HepG2 (cell line): ENCODE measurements around the gene ARAP1. TPM values are rescaled to one million over a fixed set of nuclear protein-coding genes. Genes with fewer than 3 reads are reported as not detected.

Experiments used
- ARNT2 ChIP-seq: sonication (generic); formaldehyde crosslinking; IDR thresholded peaks from 2 replicates; pipeline ENCODE4 v1.8.0; 2022; ENCODE audit warnings: mild to moderate bottlenecking, low read depth, missing genetic modification reagents, moderate library complexity
- HOXA5 ChIP-seq: sonication (generic); formaldehyde crosslinking; IDR thresholded peaks from 2 replicates; pipeline ENCODE4 v1.4.0; 2020; ENCODE audit warnings: missing genetic modification reagents
- IKZF1 ChIP-seq: fragments of 450-650 bp; IDR thresholded peaks from 2 replicates; pipeline ENCODE4 v1.7.1; 2016
- KLF12 ChIP-seq: sonication (generic); formaldehyde crosslinking; IDR thresholded peaks from 2 replicates; pipeline ENCODE4 v1.4.0; 2020; ENCODE audit warnings: missing genetic modification reagents, borderline replicate concordance
- NBN ChIP-seq: fragments of 450-650 bp; conservative IDR thresholded peaks from 2 replicates; pipeline ENCODE4 v1.6.1; 2017
- NFIB ChIP-seq: sonication (generic); formaldehyde crosslinking; IDR thresholded peaks from 2 replicates; pipeline ENCODE4 v1.9.0; 2021; ENCODE audit warnings: missing genetic modification reagents, mild to moderate bottlenecking, borderline replicate concordance
- NR1H2 ChIP-seq: sonication (generic); formaldehyde crosslinking; IDR thresholded peaks from 2 replicates; pipeline ENCODE4 v1.8.1; 2022; ENCODE audit warnings: low read depth, missing genetic modification reagents, borderline replicate concordance
- NR2C2 ChIP-seq: sonication (generic); formaldehyde crosslinking; IDR thresholded peaks from 2 replicates; pipeline ENCODE4 v1.4.0; 2020; ENCODE audit warnings: missing genetic modification reagents, mild to moderate bottlenecking, moderate library complexity, borderline replicate concordance
- PCBP1 ChIP-seq: fragments of 200-400 bp; formaldehyde crosslinking; IDR thresholded peaks from 2 replicates; pipeline ENCODE4 v1.6.1; 2017; ENCODE audit warnings: mild to moderate bottlenecking, low read depth, low read length, borderline replicate concordance
- SMC3 ChIP-seq: IDR thresholded peaks from 2 replicates; pipeline ENCODE4 v1.6.1; 2011; ENCODE audit warnings: low read length, improper control_type of control experiment
- THYN1 ChIP-seq: sonication (generic); formaldehyde crosslinking; IDR thresholded peaks from 2 replicates; pipeline ENCODE4 v1.8.1; 2023; ENCODE audit warnings: low read depth, mild to moderate bottlenecking, moderate library complexity, missing genetic modification reagents, borderline replicate concordance
- ZFP90 ChIP-seq: sonication (generic); formaldehyde crosslinking; IDR thresholded peaks from 2 replicates; pipeline ENCODE4 v1.8.0; 2022; ENCODE audit warnings: missing genetic modification reagents, mild to moderate bottlenecking, inconsistent platforms, borderline replicate concordance
- ZNF672 ChIP-seq: sonication (generic); formaldehyde crosslinking; IDR thresholded peaks from 2 replicates; pipeline ENCODE4 v1.8.1; 2022; ENCODE audit warnings: missing genetic modification reagents
- ZNF772 ChIP-seq: sonication (generic); formaldehyde crosslinking; IDR thresholded peaks from 2 replicates; pipeline ENCODE4 v1.5.0; 2020; ENCODE audit warnings: mild to moderate bottlenecking, missing genetic modification reagents
- polyA plus RNA-seq, 8 experiments: library from polyadenylated mRNA; depleted of rRNA in 3 of 8; stranded (reverse) in 7 of 8; unstranded in 1 of 8; fragments of >200 nt; fragmentation: Illumina TruSeq in 4 of 8; extraction: Trizol in 4 of 8; gene quantifications; 2 replicates each; pipeline versions ENCODE4 v1.2.1 to v1.2.3, GENCODE V29; 2011 to 2016; ENCODE audit warnings: low read depth in 4 of 8, missing spikeins in 1 of 8, mixed read lengths in 1 of 8; ENCODE audit not compliant: insufficient read depth in 1 of 8
- total RNA-seq, 5 experiments: library from RNA; depleted of rRNA; stranded (reverse); fragments of >200 nt; fragmentation: Illumina TruSeq; extraction: Trizol; gene quantifications; 2 replicates each; pipeline ENCODE4 v1.2.3, GENCODE V29; 2016; ENCODE audit warnings: low read depth in 1 of 5
- TF ChIP-seq, protein P1 (sequence below): IDR thresholded peaks from 2 replicates; pipeline ENCODE4 v1.6.1; 2016; ENCODE audit warnings: low read depth, missing genetic modification reagents, missing compliant biosample characterization
- TF ChIP-seq, protein P2 (sequence below): sonication (generic); formaldehyde crosslinking; IDR thresholded peaks from 2 replicates; pipeline ENCODE4 v1.4.0; 2020; ENCODE audit warnings: low read depth, mild to moderate bottlenecking, missing genetic modification reagents
- TF ChIP-seq, protein P3 (sequence below): sonication (generic); formaldehyde crosslinking; IDR thresholded peaks from 2 replicates; pipeline ENCODE4 v1.4.0; 2020; ENCODE audit warnings: missing genetic modification reagents
- TF ChIP-seq, protein P4 (sequence below): IDR thresholded peaks from 2 replicates; pipeline ENCODE4 v1.6.1; 2016; ENCODE audit warnings: low read depth

The ARAP1 gene
- total and polyA plus RNA-seq, 2 of the 13 experiments (the other 11 are each of a cell fraction or from before 2014, with no cell fraction given): 43.2 to 55.5 TPM

DNA sequence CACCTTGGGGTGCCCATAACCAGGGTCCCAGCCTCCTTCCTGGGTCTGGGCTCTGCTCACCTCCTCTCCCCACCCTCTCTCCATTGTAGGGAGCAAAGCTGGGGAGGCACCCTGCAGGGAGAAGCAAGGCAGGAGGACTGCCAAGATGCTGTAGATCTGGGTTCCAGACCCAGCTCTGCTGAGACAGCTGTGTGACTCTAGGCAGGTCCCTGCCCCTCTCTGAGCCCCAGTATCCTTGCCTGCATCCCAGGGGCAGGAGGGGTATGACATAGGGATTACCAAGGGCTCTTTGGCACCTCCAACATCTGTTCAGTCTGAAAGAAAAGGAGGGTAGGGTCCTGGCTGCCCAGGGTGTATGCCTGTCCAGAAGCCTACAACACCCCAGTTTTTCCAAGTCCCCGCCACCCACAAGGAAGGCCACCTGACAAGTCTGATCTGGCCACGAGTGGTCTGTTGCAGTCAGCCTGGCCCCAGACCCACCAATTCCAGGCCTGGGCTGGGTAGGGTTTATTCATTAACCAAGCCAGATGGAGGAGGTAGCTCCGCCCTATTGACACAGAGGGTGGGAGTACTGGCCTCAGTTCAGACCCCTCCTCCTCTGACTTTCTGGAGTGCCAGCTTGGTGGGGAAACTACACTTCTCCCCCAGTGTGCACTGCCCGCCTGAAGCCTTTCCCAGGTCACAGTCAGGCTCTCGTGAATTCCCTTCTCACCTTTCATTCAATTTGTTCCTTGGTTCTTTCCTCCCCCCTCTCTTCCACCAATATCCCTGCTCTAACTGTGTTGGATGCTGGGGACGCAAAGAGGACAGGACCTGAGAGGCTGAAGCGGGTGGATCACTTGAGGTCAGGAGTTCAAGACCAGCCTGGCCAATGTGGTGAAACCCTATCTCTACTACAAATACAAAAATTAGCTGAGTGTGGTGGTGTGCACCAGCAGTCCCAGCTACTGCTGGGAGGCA, 26.6 kb upstream of the ARAP1 start (continued):
- TF ChIP-seq ARNT2 (CRISPR knock-in tag): no peak
- TF ChIP-seq, protein P1, sequence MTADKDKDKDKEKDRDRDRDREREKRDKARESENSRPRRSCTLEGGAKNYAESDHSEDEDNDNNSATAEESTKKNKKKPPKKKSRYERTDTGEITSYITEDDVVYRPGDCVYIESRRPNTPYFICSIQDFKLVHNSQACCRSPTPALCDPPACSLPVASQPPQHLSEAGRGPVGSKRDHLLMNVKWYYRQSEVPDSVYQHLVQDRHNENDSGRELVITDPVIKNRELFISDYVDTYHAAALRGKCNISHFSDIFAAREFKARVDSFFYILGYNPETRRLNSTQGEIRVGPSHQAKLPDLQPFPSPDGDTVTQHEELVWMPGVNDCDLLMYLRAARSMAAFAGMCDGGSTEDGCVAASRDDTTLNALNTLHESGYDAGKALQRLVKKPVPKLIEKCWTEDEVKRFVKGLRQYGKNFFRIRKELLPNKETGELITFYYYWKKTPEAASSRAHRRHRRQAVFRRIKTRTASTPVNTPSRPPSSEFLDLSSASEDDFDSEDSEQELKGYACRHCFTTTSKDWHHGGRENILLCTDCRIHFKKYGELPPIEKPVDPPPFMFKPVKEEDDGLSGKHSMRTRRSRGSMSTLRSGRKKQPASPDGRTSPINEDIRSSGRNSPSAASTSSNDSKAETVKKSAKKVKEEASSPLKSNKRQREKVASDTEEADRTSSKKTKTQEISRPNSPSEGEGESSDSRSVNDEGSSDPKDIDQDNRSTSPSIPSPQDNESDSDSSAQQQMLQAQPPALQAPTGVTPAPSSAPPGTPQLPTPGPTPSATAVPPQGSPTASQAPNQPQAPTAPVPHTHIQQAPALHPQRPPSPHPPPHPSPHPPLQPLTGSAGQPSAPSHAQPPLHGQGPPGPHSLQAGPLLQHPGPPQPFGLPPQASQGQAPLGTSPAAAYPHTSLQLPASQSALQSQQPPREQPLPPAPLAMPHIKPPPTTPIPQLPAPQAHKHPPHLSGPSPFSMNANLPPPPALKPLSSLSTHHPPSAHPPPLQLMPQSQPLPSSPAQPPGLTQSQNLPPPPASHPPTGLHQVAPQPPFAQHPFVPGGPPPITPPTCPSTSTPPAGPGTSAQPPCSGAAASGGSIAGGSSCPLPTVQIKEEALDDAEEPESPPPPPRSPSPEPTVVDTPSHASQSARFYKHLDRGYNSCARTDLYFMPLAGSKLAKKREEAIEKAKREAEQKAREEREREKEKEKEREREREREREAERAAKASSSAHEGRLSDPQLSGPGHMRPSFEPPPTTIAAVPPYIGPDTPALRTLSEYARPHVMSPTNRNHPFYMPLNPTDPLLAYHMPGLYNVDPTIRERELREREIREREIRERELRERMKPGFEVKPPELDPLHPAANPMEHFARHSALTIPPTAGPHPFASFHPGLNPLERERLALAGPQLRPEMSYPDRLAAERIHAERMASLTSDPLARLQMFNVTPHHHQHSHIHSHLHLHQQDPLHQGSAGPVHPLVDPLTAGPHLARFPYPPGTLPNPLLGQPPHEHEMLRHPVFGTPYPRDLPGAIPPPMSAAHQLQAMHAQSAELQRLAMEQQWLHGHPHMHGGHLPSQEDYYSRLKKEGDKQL (CRISPR knock-in tag): no peak
- TF ChIP-seq HOXA5: no peak
- TF ChIP-seq NFIB (CRISPR knock-in tag): no peak
- TF ChIP-seq, protein P2, sequence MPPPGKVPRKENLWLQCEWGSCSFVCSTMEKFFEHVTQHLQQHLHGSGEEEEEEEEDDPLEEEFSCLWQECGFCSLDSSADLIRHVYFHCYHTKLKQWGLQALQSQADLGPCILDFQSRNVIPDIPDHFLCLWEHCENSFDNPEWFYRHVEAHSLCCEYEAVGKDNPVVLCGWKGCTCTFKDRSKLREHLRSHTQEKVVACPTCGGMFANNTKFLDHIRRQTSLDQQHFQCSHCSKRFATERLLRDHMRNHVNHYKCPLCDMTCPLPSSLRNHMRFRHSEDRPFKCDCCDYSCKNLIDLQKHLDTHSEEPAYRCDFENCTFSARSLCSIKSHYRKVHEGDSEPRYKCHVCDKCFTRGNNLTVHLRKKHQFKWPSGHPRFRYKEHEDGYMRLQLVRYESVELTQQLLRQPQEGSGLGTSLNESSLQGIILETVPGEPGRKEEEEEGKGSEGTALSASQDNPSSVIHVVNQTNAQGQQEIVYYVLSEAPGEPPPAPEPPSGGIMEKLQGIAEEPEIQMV (CRISPR knock-in tag): no peak; the same call in 1 of the 2 replicates
- no peak for TF ChIP-seq ZNF672 (CRISPR knock-in tag)
- no peak; the same call in 1 of the 2 replicates for TF ChIP-seq KLF12 (CRISPR knock-in tag)
- TF ChIP-seq, protein P3, sequence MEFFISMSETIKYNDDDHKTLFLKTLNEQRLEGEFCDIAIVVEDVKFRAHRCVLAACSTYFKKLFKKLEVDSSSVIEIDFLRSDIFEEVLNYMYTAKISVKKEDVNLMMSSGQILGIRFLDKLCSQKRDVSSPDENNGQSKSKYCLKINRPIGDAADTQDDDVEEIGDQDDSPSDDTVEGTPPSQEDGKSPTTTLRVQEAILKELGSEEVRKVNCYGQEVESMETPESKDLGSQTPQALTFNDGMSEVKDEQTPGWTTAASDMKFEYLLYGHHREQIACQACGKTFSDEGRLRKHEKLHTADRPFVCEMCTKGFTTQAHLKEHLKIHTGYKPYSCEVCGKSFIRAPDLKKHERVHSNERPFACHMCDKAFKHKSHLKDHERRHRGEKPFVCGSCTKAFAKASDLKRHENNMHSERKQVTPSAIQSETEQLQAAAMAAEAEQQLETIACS (CRISPR knock-in tag): no peak
- TF ChIP-seq SMC3: no peak
- no peak for TF ChIP-seq THYN1 (CRISPR knock-in tag)
- TF ChIP-seq, protein P4, sequence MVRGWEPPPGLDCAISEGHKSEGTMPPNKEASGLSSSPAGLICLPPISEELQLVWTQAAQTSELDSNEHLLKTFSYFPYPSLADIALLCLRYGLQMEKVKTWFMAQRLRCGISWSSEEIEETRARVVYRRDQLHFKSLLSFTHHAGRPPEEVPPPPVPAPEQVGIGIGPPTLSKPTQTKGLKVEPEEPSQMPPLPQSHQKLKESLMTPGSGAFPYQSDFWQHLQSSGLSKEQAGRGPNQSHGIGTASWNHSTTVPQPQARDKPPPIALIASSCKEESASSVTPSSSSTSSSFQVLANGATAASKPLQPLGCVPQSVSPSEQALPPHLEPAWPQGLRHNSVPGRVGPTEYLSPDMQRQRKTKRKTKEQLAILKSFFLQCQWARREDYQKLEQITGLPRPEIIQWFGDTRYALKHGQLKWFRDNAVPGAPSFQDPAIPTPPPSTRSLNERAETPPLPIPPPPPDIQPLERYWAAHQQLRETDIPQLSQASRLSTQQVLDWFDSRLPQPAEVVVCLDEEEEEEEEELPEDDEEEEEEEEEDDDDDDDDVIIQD: no peak
- TF ChIP-seq NBN: no peak
- TF ChIP-seq PCBP1: no peak
- TF ChIP-seq ZNF772 (CRISPR knock-in tag): no peak
- no peak for TF ChIP-seq IKZF1
- TF ChIP-seq NR1H2 (CRISPR knock-in tag): no peak
- TF ChIP-seq ZFP90 (CRISPR knock-in tag): 0 out of 2 replicates have a peak, but pooled peaks have one; percentile 26
- TF ChIP-seq NR2C2: peak; percentile 11; the same call in 1 of the 2 replicates
